ENCODE data around the gene CX3CL1. TPM values are rescaled to one million over a fixed set of nuclear protein-coding genes. Genes with fewer than 3 reads are reported as not detected.

CX3CL1 gene
- total and polyA plus RNA-seq, 4 donors = 17.5 to 62.5 (median 46.5) TPM

- no peak for DNase-seq
- ATAC-seq (ENCODE audit: low FRiP score) = no peak
- Histone ChIP-seq H3K9me3 (ENCODE audit: control insufficient read depth, low read length) (no peaks in the 10 kb centered on the region), H3K36me3 (ENCODE audit: control insufficient read depth in 1 of 2, insufficient read depth in 2 of 2, low read length in 1 of 2) (no peaks in the 10 kb centered on the region), H3K27ac (ENCODE audit: low read depth in 1 of 2, low read length in 2 of 2) (no peak within 1 kb of the TSS), H3K4me3 (ENCODE audit: low read length in 2 of 2) (no peak within 1 kb of the TSS), H3K4me1 (ENCODE audit: control insufficient read depth in 1 of 2, insufficient read depth in 2 of 2, low read length in 2 of 2) (no peaks in the 10 kb centered on the region), H3K27me3 (ENCODE audit: control insufficient read depth in 1 of 2, insufficient read depth in 2 of 2, low read length in 1 of 2) (no peaks in the 10 kb centered on the region)
- WGBS, 2 donors = 86 to 87% methylated on average over 17 of the region's 17 CpGs
- intact Hi-C loops (cut with DNase I) = no loop called here
These were observed 31.9 kb downstream of the CX3CL1 start, which contains the start of gene CCL17 for GRCh38 chr16:57403965-57404817. TSS of gene CCL17 (plus strand) at chr16:57404767. CDS start at chr16:57413933, 9,166 bp downstream.

GRCh38 chr16:57405097-57405496 lies 32.8 kb downstream of the CX3CL1 start:
- 88 to 89% methylated on average over 3 of the region's 3 CpGs for WGBS, 2 donors
- DNase-seq (no peak), ATAC-seq (ENCODE audit: low FRiP score) (no peak)
- no peaks in the 10 kb centered on the region for H3K4me1 ChIP-seq (ENCODE audit: control insufficient read depth in 1 of 2, insufficient read depth in 2 of 2, low read length in 2 of 2)
- H3K4me3 ChIP-seq (ENCODE audit: low read length in 2 of 2) = no peak overlapping the region
- no peaks in the 10 kb centered on the region for H3K9me3 ChIP-seq (ENCODE audit: control insufficient read depth, low read length)
- no peak overlapping the region for H3K27ac ChIP-seq (ENCODE audit: low read depth in 1 of 2, low read length in 2 of 2)
- no peaks in the 10 kb centered on the region for H3K27me3 ChIP-seq (ENCODE audit: control insufficient read depth in 1 of 2, insufficient read depth in 2 of 2, low read length in 1 of 2)
- intact Hi-C loops (cut with DNase I) = no loop called here
- no peaks in the 10 kb centered on the region for H3K36me3 ChIP-seq (ENCODE audit: control insufficient read depth in 1 of 2, insufficient read depth in 2 of 2, low read length in 1 of 2)

DNA sequence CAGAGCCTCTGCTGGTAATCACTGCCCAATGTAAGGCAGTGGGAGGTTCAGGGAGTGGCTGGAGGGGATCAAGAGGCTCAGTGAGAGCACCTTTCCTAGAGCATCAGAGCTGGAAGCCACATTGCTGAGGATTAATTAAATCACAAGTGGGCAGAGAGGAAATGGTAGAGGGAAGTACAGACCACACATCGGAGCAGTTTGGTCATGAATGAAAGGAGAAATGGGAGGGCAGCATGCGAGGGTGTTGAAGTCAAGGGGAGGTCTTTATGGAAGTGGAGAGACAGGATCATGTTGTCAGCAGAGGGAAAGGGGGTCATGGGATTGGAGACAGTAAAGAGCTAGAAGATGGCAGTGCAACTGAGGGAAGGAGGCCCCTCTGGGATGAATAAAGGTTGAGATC lies 34.6 kb downstream of the CX3CL1 start:
- H3K27me3 ChIP-seq (ENCODE audit: control insufficient read depth in 1 of 2, insufficient read depth in 2 of 2, low read length in 1 of 2) = no peaks in the 10 kb centered on the region
- ATAC-seq (ENCODE audit: low FRiP score) (no peak), DNase-seq (no peak)
- no peak overlapping the region for H3K27ac ChIP-seq (ENCODE audit: low read depth in 1 of 2, low read length in 2 of 2)
- H3K4me1 ChIP-seq (ENCODE audit: control insufficient read depth in 1 of 2, insufficient read depth in 2 of 2, low read length in 2 of 2) = no peaks in the 10 kb centered on the region
- H3K9me3 ChIP-seq (ENCODE audit: control insufficient read depth, low read length) = no peaks in the 10 kb centered on the region
- WGBS, 2 donors = 86 to 90% methylated on average over 2 of the region's 2 CpGs
- H3K4me3 ChIP-seq (ENCODE audit: low read length in 2 of 2) = no peak overlapping the region
- intact Hi-C loops (cut with DNase I) = no loop called here
- no peaks in the 10 kb centered on the region for H3K36me3 ChIP-seq (ENCODE audit: control insufficient read depth in 1 of 2, insufficient read depth in 2 of 2, low read length in 1 of 2)

DNA sequence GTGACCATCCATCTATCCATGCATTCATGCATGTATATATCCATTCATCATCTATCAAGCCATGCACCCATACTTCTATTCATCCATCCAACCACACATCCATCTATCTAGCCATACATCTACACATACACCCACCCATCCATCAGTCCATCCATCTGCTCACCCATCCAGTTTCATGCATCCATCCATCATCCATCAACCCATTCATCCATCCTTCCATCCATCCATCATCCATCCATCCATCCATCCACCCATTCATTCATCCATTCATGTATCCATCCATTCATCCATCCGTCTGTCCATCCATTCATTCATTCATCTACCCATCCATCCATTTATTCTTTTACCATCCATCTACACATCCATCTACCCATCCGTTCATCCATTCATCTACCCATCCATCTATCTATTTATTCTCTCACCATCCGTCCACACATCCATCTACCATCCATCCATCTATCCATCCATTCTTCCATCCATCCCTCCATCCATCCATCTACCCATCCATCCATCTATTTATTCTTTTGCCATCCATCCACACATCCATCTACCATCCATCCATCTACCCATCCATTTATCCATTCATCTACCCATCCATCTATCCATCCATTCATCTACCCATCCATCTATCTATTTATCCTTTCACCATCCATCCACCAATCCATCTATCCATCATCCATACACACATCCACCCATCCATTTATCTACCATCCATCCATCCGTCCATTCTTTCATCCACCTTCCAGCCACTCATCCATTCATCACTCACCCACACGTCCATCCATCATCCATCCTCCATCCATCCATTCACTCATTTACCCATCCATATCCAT lies 35.4 kb downstream of the CX3CL1 start:
- intact Hi-C loops (cut with DNase I) = no loop called here
- Histone ChIP-seq H3K4me3 (ENCODE audit: low read length in 2 of 2) (no peak overlapping the region), H3K9me3 (ENCODE audit: control insufficient read depth, low read length) (no peaks in the 10 kb centered on the region), H3K27ac (ENCODE audit: low read depth in 1 of 2, low read length in 2 of 2) (no peak overlapping the region), H3K36me3 (ENCODE audit: control insufficient read depth in 1 of 2, insufficient read depth in 2 of 2, low read length in 1 of 2) (no peaks in the 10 kb centered on the region), H3K4me1 (ENCODE audit: control insufficient read depth in 1 of 2, insufficient read depth in 2 of 2, low read length in 2 of 2) (no peaks in the 10 kb centered on the region), H3K27me3 (ENCODE audit: control insufficient read depth in 1 of 2, insufficient read depth in 2 of 2, low read length in 1 of 2) (no peaks in the 10 kb centered on the region)
- WGBS, 2 donors = 91 to 93% methylated on average over 5 of the region's 5 CpGs
- DNase-seq = no peak
- no peak for ATAC-seq (ENCODE audit: low FRiP score)

DNA sequence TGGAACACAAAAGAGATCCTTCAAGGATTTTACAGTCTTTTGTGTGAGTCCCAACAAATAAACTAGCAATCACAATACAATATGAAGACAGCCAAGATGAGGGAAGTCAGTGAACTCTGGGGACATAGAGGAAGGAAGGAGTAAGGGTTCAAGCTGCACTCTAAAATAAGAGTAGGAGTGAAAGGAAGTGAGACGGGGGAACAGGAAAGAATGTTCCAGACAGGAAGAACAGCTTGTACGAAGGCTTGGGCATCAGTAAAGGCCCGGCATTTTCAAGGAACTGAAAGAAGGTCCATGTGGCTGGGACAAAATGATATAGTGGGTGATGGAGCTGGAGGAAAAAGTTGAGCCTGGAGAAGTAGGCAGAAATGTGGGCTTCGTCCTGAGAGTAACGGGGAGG lies 36.8 kb downstream of the CX3CL1 start:
- ATAC-seq (ENCODE audit: low FRiP score) (no peak), DNase-seq (no peak)
- Histone ChIP-seq H3K27me3 (ENCODE audit: control insufficient read depth in 1 of 2, insufficient read depth in 2 of 2, low read length in 1 of 2) (no peaks in the 10 kb centered on the region), H3K36me3 (ENCODE audit: control insufficient read depth in 1 of 2, insufficient read depth in 2 of 2, low read length in 1 of 2) (no peaks in the 10 kb centered on the region), H3K4me1 (ENCODE audit: control insufficient read depth in 1 of 2, insufficient read depth in 2 of 2, low read length in 2 of 2) (no peaks in the 10 kb centered on the region), H3K27ac (ENCODE audit: low read depth in 1 of 2, low read length in 2 of 2) (no peak overlapping the region), H3K4me3 (ENCODE audit: low read length in 2 of 2) (no peak overlapping the region), H3K9me3 (ENCODE audit: control insufficient read depth, low read length) (no peaks in the 10 kb centered on the region)
- intact Hi-C loops (cut with DNase I) = no loop called here
- WGBS, 2 donors = 81 to 90% methylated on average over 5 of the region's 5 CpGs

DNA sequence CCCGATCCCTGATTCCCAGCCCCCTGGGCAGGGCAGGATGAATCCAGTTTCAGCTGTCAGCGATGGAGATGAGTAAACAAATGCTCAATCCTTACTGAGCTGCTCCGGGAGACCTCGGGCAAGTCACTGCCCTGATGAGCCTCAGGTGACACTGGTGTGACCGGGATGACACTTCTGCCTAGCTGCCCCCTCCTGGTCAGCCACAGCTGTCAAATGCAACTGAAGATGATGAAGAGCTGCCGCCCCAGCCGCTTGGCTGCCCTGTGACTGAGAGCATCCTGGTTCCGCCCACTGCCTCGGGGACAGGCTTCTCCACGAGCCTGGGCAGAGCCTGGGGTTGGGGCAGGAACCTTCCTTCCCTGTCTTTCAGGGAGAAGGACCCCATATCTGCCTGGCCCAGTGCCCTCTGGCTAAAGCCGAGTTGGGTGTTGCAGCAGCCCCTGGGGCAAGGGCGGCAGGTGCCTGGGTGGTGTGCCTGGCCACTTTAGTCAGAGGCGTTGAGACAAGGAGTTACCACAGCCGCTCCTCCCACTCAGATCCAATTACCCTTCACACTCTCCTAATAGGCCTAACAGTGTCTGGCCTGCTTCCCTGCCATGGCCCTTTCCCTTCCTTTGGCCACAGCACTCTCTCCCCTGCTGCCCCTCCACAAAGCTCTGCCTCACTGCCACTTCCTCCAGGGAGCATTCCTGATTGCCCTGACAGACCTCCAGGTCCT lies 37.7 kb downstream of the CX3CL1 start:
- intact Hi-C loops (cut with DNase I) = loop anchor here (5.0 to 10.0 kb wide), 2 partner anchors 33 to 325 kb away; no protein-coding TSS in a partner anchor

DNA sequence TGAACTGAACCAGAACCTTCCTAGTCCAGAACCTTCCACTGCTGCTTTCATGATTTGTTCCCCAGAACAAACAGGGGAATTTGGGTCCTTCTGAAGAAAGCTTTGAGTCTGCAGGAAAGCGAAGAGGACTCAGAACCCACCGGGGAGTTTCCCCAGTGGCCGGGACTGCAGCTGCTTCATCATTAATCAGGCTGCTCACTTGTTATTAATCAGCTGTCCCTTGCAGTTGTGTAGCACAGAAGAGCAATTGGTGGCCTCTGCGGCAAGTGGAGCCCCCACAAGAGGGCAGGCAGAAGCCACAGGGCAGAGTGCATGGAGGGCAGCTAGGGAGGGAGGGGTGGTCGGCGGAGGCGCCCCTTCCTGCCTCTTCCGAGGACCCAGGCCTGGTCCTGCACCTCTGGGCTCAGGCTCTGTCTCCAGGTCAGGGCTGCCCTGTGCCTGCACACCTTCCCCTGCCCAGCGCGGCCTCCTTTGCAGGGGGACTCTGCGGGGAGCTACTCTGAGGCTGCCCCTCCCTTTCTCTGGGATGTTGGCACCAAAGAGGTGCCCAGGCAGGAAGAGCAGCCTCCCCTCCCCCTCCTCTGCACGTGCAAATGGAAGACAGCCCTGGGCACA lies 39.2 kb downstream of the CX3CL1 start:
- Histone ChIP-seq H3K4me1 (ENCODE audit: control insufficient read depth in 1 of 2, insufficient read depth in 2 of 2, low read length in 2 of 2) (no peaks in the 10 kb centered on the region), H3K4me3 (ENCODE audit: low read length in 2 of 2) (no peak overlapping the region), H3K9me3 (ENCODE audit: control insufficient read depth, low read length) (no peaks in the 10 kb centered on the region), H3K27me3 (ENCODE audit: control insufficient read depth in 1 of 2, insufficient read depth in 2 of 2, low read length in 1 of 2) (no peaks in the 10 kb centered on the region), H3K27ac (ENCODE audit: low read depth in 1 of 2, low read length in 2 of 2) (no peak overlapping the region), H3K36me3 (ENCODE audit: control insufficient read depth in 1 of 2, insufficient read depth in 2 of 2, low read length in 1 of 2) (no peaks in the 10 kb centered on the region)
- no peak for DNase-seq
- intact Hi-C loops (cut with DNase I) = loop anchor here (5.0 to 10.0 kb wide), 2 partner anchors 34 to 327 kb away; no protein-coding TSS in a partner anchor
- ATAC-seq (ENCODE audit: low FRiP score) = no peak
- WGBS, 2 donors = 80 to 82% methylated on average over 12 of the region's 12 CpGs

More for the DNA sequence above, 37.7 kb downstream of the CX3CL1 start:
- Histone ChIP-seq H3K27ac (ENCODE audit: low read depth in 1 of 2, low read length in 2 of 2) (no peak overlapping the region), H3K27me3 (ENCODE audit: control insufficient read depth in 1 of 2, insufficient read depth in 2 of 2, low read length in 1 of 2) (no peaks in the 10 kb centered on the region), H3K9me3 (ENCODE audit: control insufficient read depth, low read length) (no peaks in the 10 kb centered on the region), H3K4me3 (ENCODE audit: low read length in 2 of 2) (no peak overlapping the region), H3K36me3 (ENCODE audit: control insufficient read depth in 1 of 2, insufficient read depth in 2 of 2, low read length in 1 of 2) (no peaks in the 10 kb centered on the region), H3K4me1 (ENCODE audit: control insufficient read depth in 1 of 2, insufficient read depth in 2 of 2, low read length in 2 of 2) (no peaks in the 10 kb centered on the region)
- WGBS, 2 donors = 73 to 77% methylated on average over 13 to 14 of the region's 14 CpGs
- DNase-seq (no peak), ATAC-seq (ENCODE audit: low FRiP score) (no peak)

DNA sequence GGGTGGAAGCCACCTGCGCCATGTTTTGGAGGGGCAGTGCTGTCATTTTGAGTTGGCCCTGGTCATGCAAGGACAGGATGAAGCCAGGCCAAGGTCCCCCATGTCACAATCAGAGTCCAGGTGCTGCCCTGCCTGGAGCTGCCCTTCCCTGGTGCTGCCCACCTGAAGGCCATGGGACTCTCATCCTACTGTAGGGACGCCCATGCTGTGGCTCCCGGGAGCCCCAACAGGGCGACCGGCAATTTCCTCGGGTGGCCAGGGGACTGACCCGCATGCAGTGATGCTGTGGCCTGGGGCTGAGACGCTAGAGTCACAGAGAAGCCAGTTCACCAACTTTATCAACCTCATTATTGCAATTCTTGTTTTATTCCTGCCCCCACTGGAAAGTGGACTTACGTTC lies 40.3 kb downstream of the CX3CL1 start:
- ATAC-seq (ENCODE audit: low FRiP score) = no peak
- intact Hi-C loops (cut with DNase I) = loop anchor here (5.0 to 10.0 kb wide), 2 partner anchors 35 to 328 kb away; no protein-coding TSS in a partner anchor
- Histone ChIP-seq H3K27ac (ENCODE audit: low read depth in 1 of 2, low read length in 2 of 2) (no peak overlapping the region), H3K27me3 (ENCODE audit: control insufficient read depth in 1 of 2, insufficient read depth in 2 of 2, low read length in 1 of 2) (no peaks in the 10 kb centered on the region), H3K36me3 (ENCODE audit: control insufficient read depth in 1 of 2, insufficient read depth in 2 of 2, low read length in 1 of 2) (no peaks in the 10 kb centered on the region), H3K4me3 (ENCODE audit: low read length in 2 of 2) (no peak overlapping the region), H3K4me1 (ENCODE audit: control insufficient read depth in 1 of 2, insufficient read depth in 2 of 2, low read length in 2 of 2) (no peaks in the 10 kb centered on the region), H3K9me3 (ENCODE audit: control insufficient read depth, low read length) (no peaks in the 10 kb centered on the region)
- WGBS, 2 donors = 94% methylated on average over 9 of the region's 9 CpGs
- no peak for DNase-seq
